Inferior parietal cortex (tissue), 1 donor: ENCODE data around the gene ABHD2.
"Not testable (repeated sequence)": the region's sequence is repeated elsewhere in the genome, so short reads cannot be mapped to it uniquely, and the experiment has no call there.

Source experiments
- DNase-seq: peaks from one replicate; pipeline ENCODE4 v3.0.0-alpha.2; 2016; ENCODE audit errors: extremely low spot score

Gene ABHD2

DNA sequence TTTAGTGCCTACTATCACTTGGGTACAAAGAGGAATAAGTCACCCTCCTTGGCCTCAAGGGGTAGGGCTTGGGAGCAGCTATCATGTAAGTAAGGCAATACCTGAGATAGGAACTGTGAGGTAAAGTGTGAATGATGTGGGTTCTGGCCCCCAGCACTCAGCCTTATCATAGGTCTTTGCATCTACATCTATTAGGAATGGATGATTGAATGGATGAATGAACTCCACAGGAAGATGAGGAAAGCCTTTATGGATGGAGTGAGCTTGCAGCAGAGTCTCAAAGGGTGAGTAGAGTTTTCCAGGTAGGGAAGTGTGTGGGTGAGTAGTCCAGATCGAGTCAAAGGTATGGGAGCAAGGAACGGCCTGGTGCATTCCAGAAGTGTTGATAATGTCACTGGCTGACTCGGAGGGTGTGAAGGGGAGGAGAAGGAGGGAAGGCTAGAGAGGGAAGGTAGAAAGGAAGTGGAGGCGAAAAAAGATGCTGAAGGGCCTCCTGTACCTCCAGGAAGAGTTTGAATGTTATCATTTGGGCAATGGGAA, 13.1 kb upstream of the ABHD2 start:
- DNase-seq: no peak

- DNase-seq: no peak
Measured at GRCh38 chr15:89075846-89076245, 12.4 kb upstream of the ABHD2 start.

DNA sequence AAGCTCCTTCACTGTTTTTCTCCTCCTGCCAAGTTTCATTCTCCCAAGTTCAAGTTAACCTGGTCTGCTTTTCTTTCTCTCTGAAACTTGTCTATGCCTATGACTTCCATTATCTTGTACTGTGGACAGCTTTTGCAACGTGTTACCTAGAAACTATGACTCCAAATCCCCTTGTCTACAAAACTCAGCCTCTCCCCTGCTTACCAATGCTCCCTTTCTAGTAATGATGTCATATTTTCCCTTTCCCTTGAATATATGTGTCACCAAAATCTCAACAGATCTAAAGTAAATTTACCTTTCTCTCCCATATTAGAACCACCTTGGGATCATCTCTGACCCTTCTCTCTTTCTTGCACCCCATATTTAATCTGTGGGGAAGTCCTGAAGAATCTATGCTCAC, 10.5 kb upstream of the ABHD2 start:
- no peak for DNase-seq

GRCh38 chr15:89078851-89079810, 9.1 kb upstream of the ABHD2 start:
- DNase-seq: no peak

GRCh38 chr15:89081878-89082277, 6.4 kb upstream of the ABHD2 start:
- DNase-seq: no peak

GRCh38 chr15:89083246-89083645, 5.0 kb upstream of the ABHD2 start:
- no peak for DNase-seq

GRCh38 chr15:89085289-89085926, 2.8 kb upstream of the ABHD2 start:
- DNase-seq: peak; percentile 47

GRCh38 chr15:89085933-89086332, 2.3 kb upstream of the ABHD2 start:
- not testable (repeated sequence) for DNase-seq

- not testable (repeated sequence) for DNase-seq
Measured at GRCh38 chr15:89086390-89086789, 1.9 kb upstream of the ABHD2 start.

DNA sequence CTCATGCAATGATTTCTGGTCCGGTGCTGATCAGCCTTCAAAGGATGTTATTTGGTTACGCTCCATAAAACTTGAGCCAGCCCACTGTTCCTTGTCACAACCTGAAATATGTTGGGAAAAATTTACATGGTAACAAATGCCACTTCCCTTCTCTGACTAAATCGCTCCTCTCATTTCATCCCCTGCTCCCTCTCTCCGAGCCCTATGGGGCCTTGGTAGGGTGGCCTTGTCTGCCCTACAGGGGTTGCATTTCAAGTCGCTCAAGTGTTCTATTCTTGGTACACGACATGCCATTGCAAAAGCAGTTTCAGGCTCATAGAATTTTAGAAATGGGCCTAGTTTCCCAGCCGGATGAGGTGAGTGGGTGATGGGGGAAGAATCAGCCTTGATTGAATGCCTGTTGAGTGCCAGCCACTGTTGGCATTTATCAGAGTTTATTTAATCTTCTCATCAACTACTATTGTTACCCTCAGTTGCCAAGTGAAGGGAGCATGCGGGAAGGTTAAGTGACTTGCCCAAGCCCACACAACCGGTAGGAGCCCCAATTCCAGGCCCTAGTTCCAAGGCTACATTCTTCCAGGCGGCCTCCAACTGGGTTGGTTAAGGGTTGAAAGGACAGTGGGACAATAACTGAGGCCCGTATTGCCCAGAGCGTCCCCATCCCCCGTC, 961 bp upstream of the ABHD2 start:
- peak; percentile 5 for DNase-seq

GRCh38 chr15:89088605-89089315, 504 bp downstream of the ABHD2 start:
- no peak for DNase-seq

DNA sequence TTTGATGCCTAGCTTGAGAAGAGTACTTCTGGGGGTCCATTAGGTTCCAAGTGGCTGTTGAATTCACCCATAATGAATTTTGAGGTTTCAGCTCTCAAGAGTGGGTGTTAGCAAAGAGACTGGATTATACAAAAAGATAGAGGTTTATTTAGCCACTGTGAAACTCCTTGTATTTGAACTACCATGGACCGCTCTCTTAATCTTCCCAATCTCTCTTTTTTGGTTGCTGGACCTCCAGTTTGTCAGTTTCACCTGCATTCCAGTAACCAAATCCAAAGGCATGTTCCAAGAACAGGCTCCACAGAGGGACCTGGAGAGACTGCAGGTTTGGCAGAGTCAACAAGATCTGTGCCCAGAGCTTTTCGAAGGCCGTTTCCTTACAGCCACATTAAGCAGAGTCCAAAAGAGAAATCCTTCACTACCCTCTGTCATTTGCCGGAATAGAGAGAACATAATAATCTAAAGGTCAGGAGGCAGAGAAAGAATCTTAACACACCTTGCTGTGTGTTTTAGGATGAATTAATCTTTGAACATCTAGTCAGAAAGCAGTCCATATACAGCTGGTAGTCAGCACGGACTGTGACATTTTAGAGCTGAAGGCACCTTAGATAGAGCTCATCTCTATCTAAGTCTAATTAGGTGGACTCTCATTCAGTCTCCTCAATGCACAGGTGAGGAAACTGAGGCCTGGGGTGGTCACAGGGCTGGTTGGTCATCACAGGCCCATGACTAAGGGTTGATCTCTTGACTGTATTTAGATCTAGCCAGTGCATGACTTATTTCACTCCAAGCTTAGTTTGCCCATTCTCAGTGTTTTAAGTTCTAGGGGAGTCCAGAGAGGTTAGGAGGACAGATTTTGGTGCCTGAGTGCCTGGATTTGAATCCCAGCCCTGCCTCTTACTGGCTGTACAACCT, 1.3 kb downstream of the ABHD2 start:
- peak; percentile 39 for DNase-seq

DNA sequence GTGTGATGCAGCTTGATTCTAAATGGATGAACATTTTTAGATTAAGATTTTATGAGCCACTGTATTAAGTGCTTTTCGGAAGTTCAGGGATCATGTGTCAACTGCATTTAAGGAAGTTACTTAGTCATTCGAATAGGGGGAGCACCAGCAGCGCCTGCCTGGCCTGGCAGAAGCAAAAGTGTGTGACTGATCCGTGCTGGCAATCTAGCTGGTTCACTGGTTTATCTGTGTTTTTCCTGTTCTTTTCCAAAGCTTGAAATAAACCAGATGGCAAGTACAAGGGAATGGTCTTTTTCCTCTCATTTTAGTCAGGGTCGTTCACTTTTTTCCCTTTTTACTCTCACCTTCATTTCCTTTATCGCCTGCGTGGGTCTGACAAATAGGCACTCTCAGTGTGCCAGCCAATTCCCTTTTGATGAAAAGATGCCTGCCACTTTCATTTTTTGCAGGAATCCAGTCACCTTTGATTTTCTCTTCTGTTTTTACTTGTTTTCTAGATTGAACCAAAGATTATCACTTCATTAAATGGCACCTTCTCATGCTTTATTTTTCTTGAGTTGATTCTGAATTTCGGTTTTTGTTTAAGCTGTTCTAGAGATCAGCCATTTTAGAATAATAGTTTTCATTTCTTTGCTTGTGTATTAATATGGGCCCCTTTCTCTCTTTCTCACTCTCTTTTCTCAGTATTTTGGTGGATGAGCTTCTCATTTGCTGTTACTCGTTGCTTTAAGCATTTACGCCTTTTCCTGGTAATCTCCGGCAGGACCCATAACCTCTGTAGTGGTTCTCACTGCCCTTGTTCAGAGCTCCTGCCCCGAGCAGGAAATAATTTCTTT, 2.8 kb downstream of the ABHD2 start:
- DNase-seq: peak; percentile 71

DNA sequence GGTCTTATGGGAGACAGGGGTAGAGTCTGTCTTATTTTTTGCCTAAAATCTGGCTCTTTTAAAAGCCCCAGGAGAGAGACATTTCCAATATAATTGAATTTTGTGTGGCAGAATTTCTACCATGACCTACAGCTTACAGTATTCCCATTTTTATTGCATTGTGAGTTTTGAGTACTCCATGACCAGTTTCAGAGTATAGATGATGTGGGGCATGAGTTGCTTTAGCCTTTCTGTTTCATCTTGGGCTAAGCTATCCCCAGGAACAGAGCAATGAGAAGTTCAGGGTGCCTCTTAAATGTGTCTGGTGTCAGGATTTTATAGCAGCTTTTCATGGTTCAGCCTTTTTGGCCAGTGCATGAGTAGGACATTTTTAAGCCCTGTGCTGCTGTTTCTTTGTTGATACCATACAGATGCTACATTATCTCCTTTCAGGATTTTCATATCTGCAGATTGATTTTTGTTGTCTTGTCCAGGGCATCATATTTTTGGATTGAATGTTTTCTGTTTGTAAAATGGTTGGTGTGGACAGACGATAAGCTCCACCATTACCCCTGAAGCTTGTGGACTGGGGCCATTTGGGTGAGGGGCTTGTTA, 3.5 kb downstream of the ABHD2 start:
- DNase-seq: peak; percentile 46

GRCh38 chr15:89093509-89093908, 5.3 kb downstream of the ABHD2 start:
- no peak for DNase-seq

DNA sequence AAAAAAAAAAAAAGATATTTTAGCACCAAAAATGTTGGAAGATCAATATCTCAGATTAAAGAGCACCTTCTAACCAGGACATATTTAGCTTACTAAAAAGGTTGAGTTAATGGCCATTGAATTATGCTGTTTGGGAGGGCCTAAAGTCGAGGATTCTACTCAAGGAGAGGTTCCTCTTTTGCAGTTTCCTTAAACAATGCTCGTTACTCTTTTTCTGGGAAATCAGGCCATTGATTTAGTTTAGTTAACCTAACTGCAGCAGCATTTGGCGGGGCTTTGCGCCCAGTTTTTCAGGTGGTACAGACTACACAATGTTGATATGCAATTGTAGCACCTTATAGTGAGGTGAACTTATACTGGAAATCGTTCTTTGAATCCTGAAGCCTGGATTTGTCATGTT, 6.8 kb downstream of the ABHD2 start:
- no peak for DNase-seq

DNA sequence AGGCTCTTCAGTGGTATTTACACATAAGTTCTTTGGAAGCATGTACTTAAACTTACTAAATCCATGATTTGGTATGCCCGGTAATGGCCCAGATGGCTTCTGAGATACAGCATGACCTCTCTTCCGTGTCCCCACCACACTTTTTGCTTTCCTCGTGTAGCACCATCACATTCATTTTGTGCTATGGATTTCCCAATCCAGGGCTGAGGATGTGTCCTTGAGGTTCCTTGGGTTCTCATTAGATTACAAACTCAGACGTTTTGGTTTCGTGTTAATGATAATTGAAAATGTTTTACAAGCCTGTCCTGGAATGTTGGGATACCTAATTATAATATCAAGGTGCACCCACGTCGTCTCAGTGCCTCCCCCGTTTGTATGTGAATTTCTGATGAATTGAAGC, 7.3 kb downstream of the ABHD2 start:
- peak; percentile 8 for DNase-seq

GRCh38 chr15:89096664-89097063, 8.4 kb downstream of the ABHD2 start:
- peak; percentile 22 for DNase-seq

DNA sequence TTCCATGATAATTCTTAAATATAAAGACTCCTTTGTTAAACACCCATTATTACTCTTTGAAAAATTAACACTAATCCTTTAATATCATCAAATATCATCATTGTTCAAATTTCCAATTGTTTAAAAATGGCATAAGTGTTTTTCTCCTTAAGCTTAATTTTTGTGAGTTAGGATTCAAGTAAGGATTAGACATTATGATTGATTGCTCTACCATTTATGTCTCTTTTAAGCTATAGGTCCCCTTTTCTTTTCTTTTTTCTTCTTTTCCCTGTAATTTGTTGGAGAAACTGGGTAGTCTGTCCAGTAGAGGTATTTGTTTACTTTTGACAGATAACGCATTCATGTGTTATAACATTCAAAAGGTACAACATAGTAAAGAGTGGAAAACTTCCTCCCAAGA, 9.1 kb downstream of the ABHD2 start:
- no peak for DNase-seq
